Osteocyte (in vitro differentiated cells): ENCODE data around the gene AIDA. TPM values are rescaled to one million over a fixed set of nuclear protein-coding genes. Genes with fewer than 3 reads are reported as not detected.
"Not testable (repeated sequence)": the region's sequence is repeated elsewhere in the genome, so short reads cannot be mapped to it uniquely, and the experiment has no call there.

Experiments used
- DNase-seq: peaks from one replicate; pipeline ENCODE4 v3.0.0; 2021; ENCODE audit warnings: mixed read lengths; ENCODE audit not compliant: unreplicated experiment; ENCODE audit errors: extremely low spot score
- H3K27ac Mint-ChIP-seq: one replicate; pipeline ENCODE4 v1.8.0; 2021; ENCODE audit warnings: mild to moderate bottlenecking, mixed read lengths; ENCODE audit not compliant: unreplicated experiment
- H3K27me3 Mint-ChIP-seq: one replicate; pipeline ENCODE4 v1.8.0; 2021; ENCODE audit warnings: mixed read lengths; ENCODE audit not compliant: unreplicated experiment
- H3K36me3 Mint-ChIP-seq: one replicate; pipeline ENCODE4 v1.8.0; 2021; ENCODE audit warnings: mixed read lengths; ENCODE audit not compliant: unreplicated experiment
- H3K4me1 Mint-ChIP-seq: one replicate; pipeline ENCODE4 v1.8.0; 2021; ENCODE audit warnings: mixed read lengths; ENCODE audit not compliant: unreplicated experiment
- H3K4me3 Mint-ChIP-seq: one replicate; pipeline ENCODE4 v1.8.0; 2021; ENCODE audit warnings: mild to moderate bottlenecking, moderate library complexity, mixed read lengths; ENCODE audit not compliant: unreplicated experiment
- H3K9me3 Mint-ChIP-seq: one replicate; pipeline ENCODE4 v1.8.0; 2021; ENCODE audit warnings: mixed read lengths; ENCODE audit not compliant: unreplicated experiment
- CTCF ChIP-seq: fragments of 200-600 bp; sonication (generic); IDR thresholded peaks from 2 replicates; pipeline ENCODE4 v1.5.0; 2021; ENCODE audit warnings: antibody characterized with exemption, mild to moderate bottlenecking, moderate library complexity
- total RNA-seq: library from RNA; stranded (reverse); gene quantifications from 2 replicates; pipeline ENCODE4 v1.2.1, GENCODE V29; 2021

Gene AIDA
- total RNA-seq, 1 donor from 2014 or later, result 64.5 TPM

GRCh38 chr1:222694927-222695326, 17.4 kb downstream of the AIDA start:
- Mint-ChIP-seq H3K27ac (no peak overlapping the region), H3K4me1 (peaks cover 7% of the 10 kb centered on the region), H3K9me3 (no peaks in the 10 kb centered on the region), H3K36me3 (peaks cover 18% of the 10 kb centered on the region), H3K27me3 (no peaks in the 10 kb centered on the region), H3K4me3 (no peak overlapping the region)
- no peak for TF ChIP-seq CTCF
- DNase-seq, result no peak

GRCh38 chr1:222691016-222691415, 21.3 kb downstream of the AIDA start:
- H3K4me1 Mint-ChIP-seq, result peaks cover 5% of the 10 kb centered on the region
- no peak overlapping the region for H3K4me3 Mint-ChIP-seq
- H3K36me3 Mint-ChIP-seq, result peaks cover 18% of the 10 kb centered on the region
- no peak for TF ChIP-seq CTCF
- H3K27ac Mint-ChIP-seq, result no peak overlapping the region
- H3K27me3 Mint-ChIP-seq, result no peaks in the 10 kb centered on the region
- no peaks in the 10 kb centered on the region for H3K9me3 Mint-ChIP-seq
- DNase-seq, result no peak

GRCh38 chr1:222680080-222680479, 32.2 kb downstream of the AIDA start:
- H3K27ac Mint-ChIP-seq, result no peak overlapping the region

GRCh38 chr1:222670110-222670509, 42.2 kb downstream of the AIDA start:
- no peak for TF ChIP-seq CTCF
- peaks cover 53% of the 10 kb centered on the region for H3K36me3 Mint-ChIP-seq
- H3K4me3 Mint-ChIP-seq, result no peak overlapping the region
- no peak for DNase-seq
- H3K4me1 Mint-ChIP-seq, result no peaks in the 10 kb centered on the region
- no peaks in the 10 kb centered on the region for H3K9me3 Mint-ChIP-seq
- no peaks in the 10 kb centered on the region for H3K27me3 Mint-ChIP-seq
- no peak overlapping the region for H3K27ac Mint-ChIP-seq

More at GRCh38 chr1:222680080-222680479, 32.2 kb downstream of the AIDA start:
- no peak for DNase-seq
- Mint-ChIP-seq H3K27me3 (no peaks in the 10 kb centered on the region), H3K4me1 (no peaks in the 10 kb centered on the region), H3K36me3 (peaks cover 19% of the 10 kb centered on the region), H3K9me3 (no peaks in the 10 kb centered on the region), H3K4me3 (no peak overlapping the region)
- no peak for TF ChIP-seq CTCF

- H3K9me3 Mint-ChIP-seq, H3K27me3 Mint-ChIP-seq, H3K4me1 Mint-ChIP-seq, H3K27ac Mint-ChIP-seq, H3K4me3 Mint-ChIP-seq, DNase-seq: not testable (repeated sequence)
- peaks cover 51% of the 10 kb centered on the region for H3K36me3 Mint-ChIP-seq
Observed at GRCh38 chr1:222669107-222669506, 43.2 kb downstream of the AIDA start.

GRCh38 chr1:222668184-222668583, 44.1 kb downstream of the AIDA start:
- H3K27ac Mint-ChIP-seq, H3K27me3 Mint-ChIP-seq, H3K9me3 Mint-ChIP-seq, H3K4me1 Mint-ChIP-seq, DNase-seq, H3K4me3 Mint-ChIP-seq: not testable (repeated sequence)
- peaks cover 49% of the 10 kb centered on the region for H3K36me3 Mint-ChIP-seq
